Activated CD8-positive, alpha-beta memory T cell treated with anti-CD3 and anti-CD28 coated beads, Interleukin-2, amount 50 U/mL, for 24 hours (primary cell): ENCODE data around the gene NDUFB10.

Experiments used
- DNase-seq: peaks from one replicate; pipeline ENCODE4 v3.0.0-alpha.2; 2020; ENCODE audit errors: extremely low read depth

NDUFB10 gene

GRCh38 chr16:2001456-2002355 lies 42.4 kb downstream of the NDUFB10 start:
- DNase-seq: no peak

- no peak for DNase-seq
These were observed 43.3 kb downstream of the NDUFB10 start for GRCh38 chr16:2002406-2003230.

GRCh38 chr16:2003231-2003826 lies 44.0 kb downstream of the NDUFB10 start:
- DNase-seq: no peak

DNA sequence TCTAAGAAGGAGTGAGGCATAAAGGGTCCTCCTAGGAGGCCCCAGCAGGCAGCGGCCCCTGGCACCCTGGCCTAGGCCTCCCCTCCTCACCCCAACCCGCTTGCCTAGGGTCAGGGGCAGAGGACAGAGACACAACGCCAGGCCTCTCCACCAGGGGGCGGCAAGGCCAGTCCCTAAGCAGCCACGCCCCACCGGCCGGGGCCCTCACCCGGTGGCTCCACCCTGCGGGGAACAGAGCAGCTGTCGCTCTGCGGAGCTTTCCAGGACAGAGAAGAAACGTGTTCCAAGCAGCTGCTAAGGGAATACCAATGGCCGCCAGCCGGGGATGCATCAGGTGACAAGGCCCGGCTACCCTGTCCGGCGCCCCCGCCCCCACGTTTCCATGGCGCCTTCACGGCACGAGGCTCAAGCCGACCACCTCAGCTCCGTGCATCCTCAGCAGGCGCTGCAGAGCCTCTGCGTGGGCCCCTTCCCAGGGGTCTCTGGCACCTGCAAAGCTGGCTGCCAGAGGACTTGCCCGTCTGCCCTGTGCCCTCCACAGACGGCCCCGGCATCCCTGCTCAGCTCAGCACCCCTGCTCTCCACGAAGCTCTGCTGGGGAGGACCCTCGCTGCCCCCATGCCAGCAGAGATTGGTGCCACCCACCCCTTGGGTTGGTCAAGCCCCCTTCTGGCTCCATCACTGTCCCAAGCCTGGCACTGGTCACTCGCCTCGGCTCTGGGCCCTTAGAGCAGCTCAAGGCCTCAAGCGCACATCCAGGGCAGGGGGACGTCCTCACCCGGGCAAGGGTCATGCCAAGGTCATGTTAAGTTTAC lies 44.7 kb downstream of the NDUFB10 start:
- DNase-seq: peak; percentile 63

GRCh38 chr16:2004795-2005517 lies 45.6 kb downstream of the NDUFB10 start:
- DNase-seq: no peak

- DNase-seq: no peak
These were observed 46.3 kb downstream of the NDUFB10 start for GRCh38 chr16:2005646-2006045.

GRCh38 chr16:2006317-2006716 lies 47.0 kb downstream of the NDUFB10 start:
- DNase-seq: no peak

- no peak for DNase-seq
These were observed 47.9 kb downstream of the NDUFB10 start for GRCh38 chr16:2007081-2007836.

DNA sequence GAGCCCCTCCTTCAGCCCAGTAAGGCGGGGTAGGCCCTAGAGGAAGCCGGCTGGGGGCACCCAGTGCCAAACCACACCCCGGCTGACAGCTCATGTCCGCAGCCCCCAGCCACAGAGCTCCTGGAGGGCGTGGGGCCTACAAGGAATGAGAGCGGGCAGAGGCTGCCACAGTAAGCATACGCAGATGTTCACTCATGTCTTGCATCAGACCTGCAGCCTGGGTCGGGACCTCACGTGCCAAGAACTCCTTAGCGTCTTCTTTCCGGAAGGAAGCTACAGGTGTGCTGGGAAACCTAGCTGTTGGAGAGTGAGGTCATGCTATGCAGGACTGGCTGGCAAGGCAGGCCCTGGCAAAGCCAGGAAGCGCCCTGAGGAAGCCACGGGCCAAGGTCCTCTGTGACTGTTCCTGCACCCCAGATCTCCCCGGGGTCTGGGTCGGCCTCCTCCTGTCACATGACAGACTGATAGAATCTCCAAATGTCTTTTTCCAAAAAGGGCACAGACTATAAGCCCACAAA lies 48.7 kb downstream of the NDUFB10 start:
- no peak for DNase-seq

GRCh38 chr16:2008631-2009163 lies 49.4 kb downstream of the NDUFB10 start:
- DNase-seq: no peak

GRCh38 chr16:2009164-2009711 lies 49.9 kb downstream of the NDUFB10 start:
- DNase-seq: no peak

GRCh38 chr16:2009791-2010510 lies 50.6 kb downstream of the NDUFB10 start, which contains the start of gene ZNF598:
Gene ZNF598 (minus strand): TSS chr16:2009821.
- DNase-seq: no peak
